HTERT RPE-1 (cell line): Measurements from ENCODE around the gene BTBD7.

Experiments
- in situ Hi-C: fragments of 300-500 bp; cut with MboI; formaldehyde crosslinking; loops from 4 replicates; pipeline ENCODE4 v1.14.3; 2020; ENCODE audit warnings: low sequenced_read_pairs

Gene BTBD7

DNA sequence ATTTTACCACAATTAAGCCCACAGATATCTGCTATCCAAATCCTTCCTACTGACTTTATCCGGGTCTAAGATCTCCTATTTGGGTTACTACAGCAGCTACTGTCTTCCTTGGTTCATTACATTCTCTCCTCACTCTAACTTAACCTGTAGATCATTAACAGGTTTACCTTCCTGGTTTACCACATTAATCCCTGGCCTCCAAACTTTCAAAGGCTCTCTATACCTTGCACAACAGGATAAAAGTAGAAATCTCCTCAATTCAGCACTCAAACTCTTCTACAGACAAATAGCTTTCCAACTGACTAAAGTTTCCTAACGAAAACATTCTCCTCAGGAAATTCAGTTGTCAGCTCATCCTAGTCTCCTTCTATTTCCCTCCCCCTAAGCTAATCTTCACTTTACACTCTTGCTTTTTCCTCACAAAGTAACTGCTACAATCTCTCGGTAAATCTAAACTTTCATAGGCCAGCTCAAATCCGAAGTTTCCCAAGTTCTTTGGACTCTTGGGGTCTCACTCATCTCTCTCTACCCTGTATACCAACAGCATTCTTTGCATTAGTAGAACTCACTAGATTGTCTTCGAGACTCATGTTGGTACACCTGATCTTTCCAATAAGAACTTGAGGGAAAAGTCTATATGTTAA is 2.7 kb downstream of the BTBD7 start:
- in situ Hi-C loops = no loop called here

DNA sequence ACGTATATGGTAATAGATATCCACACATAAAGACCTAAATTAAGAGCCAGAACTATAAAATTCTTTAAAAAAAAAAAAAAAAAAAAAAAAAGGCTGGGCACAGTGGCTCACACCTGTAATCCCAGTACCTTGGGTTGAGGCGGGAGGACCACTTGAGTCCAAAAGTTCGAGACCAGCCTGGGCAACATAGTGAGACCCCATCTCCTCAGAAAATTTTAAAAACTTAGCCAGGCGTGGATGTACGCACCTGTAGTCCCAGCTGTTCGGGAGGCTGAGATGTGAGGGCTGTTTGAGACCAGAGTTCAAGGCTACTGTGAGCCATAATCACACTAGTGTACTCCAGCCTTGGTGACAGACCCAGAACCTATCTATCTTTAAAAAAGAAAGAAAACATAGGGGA is 4.3 kb downstream of the BTBD7 start:
- in situ Hi-C loops = no loop called here

- in situ Hi-C loops = no loop called here
These were observed 6.6 kb downstream of the BTBD7 start for GRCh38 chr14:93326196-93326595.

- in situ Hi-C loops = no loop called here
These were observed 9.1 kb downstream of the BTBD7 start for GRCh38 chr14:93323600-93324174.

DNA sequence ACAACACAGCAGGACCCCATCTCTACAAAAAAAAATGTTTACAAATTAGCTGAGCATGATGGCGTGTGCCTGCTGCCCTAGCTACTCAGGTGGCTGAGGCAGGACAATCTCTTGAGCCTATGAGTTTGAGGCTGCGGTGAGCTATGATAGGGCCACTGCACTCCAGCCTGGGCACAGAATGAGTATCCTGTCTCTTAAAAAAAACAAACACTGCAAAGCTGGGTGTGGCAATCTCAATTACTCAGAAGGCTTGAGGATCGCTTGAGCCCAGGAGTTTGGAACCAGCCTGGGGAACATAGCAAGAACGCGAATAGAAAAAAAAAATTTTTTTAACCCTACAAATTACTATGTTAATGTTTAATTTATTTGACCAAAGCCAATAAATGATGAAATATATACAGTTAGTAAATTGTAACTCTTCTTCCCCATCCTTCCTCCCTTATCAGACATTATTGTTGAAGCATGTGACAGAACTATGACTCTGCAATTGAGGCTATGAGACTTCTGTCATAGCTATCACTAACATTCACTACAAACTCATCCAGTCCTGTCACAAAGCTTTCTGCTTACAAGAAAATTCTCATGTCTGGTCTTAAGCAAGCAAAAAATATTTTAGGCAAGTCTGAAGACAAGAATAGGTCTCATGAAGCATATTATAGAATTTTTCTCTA is 9.8 kb downstream of the BTBD7 start:
- in situ Hi-C loops = no loop called here

- in situ Hi-C loops = no loop called here
These were observed 12.3 kb downstream of the BTBD7 start for GRCh38 chr14:93320489-93320888.

DNA sequence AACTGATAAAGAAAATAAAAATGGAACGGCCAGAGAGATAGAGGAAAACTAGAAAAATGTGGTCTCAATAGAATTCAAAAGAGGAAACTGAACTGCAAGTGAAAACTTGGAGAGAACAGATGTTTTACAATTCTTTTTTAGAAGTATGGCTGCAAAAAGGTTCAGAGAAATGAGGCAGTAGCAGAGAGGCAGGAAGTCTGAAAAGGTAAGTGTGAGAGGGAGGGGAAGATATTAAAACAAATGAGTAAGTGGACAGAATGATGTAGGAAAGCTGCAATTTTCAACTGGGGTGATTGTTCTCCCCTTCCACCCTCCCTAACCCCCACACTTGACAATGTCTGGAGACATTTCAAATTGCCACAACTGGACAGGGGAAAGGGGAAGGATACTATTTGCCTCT is 12.9 kb downstream of the BTBD7 start:
- in situ Hi-C loops = no loop called here

- in situ Hi-C loops = no loop called here
These were observed 13.3 kb downstream of the BTBD7 start for GRCh38 chr14:93319494-93319893.

- in situ Hi-C loops = no loop called here
These were observed 13.9 kb downstream of the BTBD7 start for GRCh38 chr14:93318927-93319326.

DNA sequence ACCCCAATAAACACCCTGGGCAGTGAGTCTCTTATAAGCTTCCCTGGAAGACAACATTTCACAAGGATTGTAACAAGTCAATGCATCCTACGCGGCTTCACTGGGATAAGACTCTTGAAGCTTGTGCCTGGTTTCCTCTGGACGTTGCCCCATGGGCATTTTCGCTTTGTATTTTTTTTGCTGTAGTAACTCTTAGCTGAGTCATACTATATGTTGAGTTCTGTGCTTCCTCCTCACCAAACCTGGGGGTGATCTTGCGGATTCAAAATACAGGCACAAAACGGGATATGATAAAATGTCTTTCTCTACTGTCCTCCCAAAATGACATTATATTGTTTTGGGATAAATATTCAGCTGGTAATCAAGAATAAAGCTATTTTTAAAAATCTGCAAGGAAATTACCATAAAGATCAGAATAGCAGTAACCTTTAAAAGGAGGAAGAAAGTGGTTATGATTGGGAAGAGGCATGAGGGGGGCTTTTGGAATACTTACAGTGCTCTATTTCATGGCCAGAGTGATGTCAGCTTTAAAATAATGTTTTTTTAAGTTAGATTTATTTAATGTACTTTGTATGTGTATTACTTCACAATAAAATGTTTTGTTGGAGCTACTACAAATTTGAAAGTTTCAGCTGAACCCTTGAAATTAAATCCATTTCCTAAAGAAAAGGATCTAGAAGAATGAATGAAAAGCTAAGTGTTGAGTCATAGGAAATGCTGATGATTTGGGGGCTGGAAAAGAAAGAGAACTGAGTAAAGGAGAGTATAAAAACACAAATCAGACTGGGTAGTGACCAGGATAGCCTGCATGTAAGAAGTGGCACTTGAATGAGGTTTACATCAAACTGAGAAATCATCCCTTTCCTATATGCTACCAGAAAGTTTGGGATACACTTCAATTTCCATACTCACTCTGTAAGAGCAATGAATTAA is 14.7 kb downstream of the BTBD7 start:
- in situ Hi-C loops = no loop called here

GRCh38 chr14:93317210-93317874 is 15.5 kb downstream of the BTBD7 start:
- in situ Hi-C loops = no loop called here

DNA sequence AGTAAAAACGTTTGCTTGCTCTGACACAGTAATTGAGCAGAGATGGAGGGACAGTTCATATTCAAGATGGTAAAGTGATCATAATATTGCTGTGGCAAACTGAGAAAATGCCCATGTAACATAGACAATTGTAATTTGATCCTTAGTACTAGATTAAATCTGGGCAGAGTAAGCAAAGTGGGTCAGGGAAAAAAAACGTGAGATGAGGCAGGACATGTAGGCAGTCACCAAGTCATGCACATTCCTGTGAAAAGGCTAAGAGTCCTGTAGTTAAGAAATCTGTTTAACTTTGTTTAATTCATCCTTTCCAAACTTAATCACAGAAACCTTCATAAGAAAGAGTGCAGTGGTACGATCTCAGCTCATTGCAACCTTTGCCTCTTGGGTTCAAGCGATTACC is 16.1 kb downstream of the BTBD7 start:
- in situ Hi-C loops = no loop called here

DNA sequence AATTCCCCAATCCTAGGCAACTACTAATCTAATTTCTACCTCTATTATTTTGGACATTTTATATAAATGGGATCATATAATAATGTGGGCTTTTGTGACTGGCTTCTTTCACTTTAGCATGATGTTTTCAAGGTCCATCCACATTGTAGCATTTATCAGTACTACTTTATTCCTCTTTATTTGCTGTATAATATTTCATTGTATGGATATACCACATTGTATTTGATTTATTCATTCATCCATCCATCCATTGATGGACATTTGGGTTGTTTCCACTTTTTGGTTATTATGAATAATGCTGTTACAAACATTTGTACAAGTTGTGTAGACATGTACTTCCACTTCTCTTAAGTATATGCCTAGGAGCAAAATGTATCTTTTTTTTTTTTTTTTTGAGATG is 17.3 kb downstream of the BTBD7 start:
- in situ Hi-C loops = no loop called here

GRCh38 chr14:93311082-93311481 is 21.8 kb downstream of the BTBD7 start:
- in situ Hi-C loops = no loop called here

- in situ Hi-C loops = no loop called here
These were observed 23.3 kb downstream of the BTBD7 start for GRCh38 chr14:93309427-93309966.

- in situ Hi-C loops = no loop called here
These were observed 24.0 kb downstream of the BTBD7 start for GRCh38 chr14:93308686-93309345.

GRCh38 chr14:93306812-93307211 is 26.0 kb downstream of the BTBD7 start:
- in situ Hi-C loops = no loop called here

DNA sequence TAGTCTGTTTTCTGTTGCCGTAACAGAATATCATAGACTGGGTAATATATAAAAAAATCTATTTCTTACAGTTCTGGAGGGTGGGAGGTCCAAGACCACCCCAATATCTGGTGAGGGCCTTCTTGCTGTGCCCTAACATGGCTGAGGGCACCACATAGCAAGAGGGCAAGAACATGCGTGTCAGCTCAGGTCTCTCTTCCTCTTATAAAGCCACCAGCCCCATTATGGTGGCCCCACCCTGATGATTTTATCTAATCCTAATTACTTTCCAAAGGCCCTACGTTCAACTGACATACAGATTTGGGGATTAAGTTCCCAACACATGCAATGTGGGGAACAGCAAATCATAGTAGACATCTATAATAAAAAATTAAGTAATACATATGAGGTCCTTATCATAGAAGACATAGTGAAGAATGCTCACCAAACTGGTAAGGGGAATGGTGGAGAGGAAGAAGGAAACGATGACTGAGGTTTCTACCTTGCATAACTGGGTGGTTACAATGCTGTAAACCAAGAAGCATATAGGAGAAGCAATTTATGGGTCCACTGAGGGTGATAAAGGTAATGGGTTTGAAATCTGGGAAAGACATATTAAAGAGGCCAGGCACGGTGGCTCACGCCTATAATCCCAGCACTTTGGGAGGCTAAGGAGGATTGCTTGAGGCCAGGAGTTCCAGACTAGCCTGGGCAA is 27.0 kb downstream of the BTBD7 start:
- in situ Hi-C loops = no loop called here

GRCh38 chr14:93304771-93305170 is 28.1 kb downstream of the BTBD7 start:
- in situ Hi-C loops = no loop called here
